ENCODE data around the gene PDZD7.

DNA sequence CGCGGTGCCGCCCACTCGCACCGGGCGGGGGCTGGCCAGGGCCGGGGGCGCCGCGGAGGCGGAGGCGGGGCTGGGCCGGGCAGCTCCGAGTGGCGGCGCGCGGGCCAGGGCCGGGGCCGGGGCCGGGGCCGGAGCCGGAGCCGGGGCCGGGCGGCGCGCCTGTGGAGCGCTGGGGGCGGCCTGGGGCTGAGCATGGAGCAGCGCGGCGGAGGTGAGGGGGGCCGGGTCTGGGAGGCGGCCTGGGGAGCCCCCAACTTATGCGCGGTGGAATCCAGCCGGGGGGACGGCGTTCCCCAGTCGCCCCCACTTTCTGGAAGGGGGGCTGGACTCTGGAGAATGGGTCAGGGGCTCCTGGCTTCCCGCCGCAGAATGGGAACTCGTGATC is 31.2 kb downstream of the PDZD7 start, which contains the start of gene LZTS2:
- TF ChIP-seq CTCF (IDR thresholded peaks at IDR 0.05; ENCODE audit: insufficient read depth, low read length) (no peak), POLR2AphosphoS5 (IDR thresholded peaks at IDR 0.05; ENCODE audit: low read depth) (no peak), GABPA (IDR thresholded peaks at IDR 0.05; ENCODE audit: low read depth) (no peak)
- TF ChIP-seq, protein P1, sequence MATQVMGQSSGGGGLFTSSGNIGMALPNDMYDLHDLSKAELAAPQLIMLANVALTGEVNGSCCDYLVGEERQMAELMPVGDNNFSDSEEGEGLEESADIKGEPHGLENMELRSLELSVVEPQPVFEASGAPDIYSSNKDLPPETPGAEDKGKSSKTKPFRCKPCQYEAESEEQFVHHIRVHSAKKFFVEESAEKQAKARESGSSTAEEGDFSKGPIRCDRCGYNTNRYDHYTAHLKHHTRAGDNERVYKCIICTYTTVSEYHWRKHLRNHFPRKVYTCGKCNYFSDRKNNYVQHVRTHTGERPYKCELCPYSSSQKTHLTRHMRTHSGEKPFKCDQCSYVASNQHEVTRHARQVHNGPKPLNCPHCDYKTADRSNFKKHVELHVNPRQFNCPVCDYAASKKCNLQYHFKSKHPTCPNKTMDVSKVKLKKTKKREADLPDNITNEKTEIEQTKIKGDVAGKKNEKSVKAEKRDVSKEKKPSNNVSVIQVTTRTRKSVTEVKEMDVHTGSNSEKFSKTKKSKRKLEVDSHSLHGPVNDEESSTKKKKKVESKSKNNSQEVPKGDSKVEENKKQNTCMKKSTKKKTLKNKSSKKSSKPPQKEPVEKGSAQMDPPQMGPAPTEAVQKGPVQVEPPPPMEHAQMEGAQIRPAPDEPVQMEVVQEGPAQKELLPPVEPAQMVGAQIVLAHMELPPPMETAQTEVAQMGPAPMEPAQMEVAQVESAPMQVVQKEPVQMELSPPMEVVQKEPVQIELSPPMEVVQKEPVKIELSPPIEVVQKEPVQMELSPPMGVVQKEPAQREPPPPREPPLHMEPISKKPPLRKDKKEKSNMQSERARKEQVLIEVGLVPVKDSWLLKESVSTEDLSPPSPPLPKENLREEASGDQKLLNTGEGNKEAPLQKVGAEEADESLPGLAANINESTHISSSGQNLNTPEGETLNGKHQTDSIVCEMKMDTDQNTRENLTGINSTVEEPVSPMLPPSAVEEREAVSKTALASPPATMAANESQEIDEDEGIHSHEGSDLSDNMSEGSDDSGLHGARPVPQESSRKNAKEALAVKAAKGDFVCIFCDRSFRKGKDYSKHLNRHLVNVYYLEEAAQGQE (IDR thresholded peaks at IDR 0.05; ENCODE audit: insufficient replicate concordance, low read depth) = no peak
